DMS53 (cell line): ENCODE measurements around the gene HLA-B.
"Not testable (repeated sequence)": the region's sequence is repeated elsewhere in the genome, so short reads cannot be mapped to it uniquely, and the experiment has no call there.

Source experiments
- DNase-seq: peaks from one replicate; lab custom pipeline; 2025; lab: John Stamatoyannopoulos, UW

The HLA-B gene

GRCh38 chr6:31383149-31383548, 26.2 kb upstream of the HLA-B start:
- DNase-seq = no peak

- DNase-seq = no peak
Measured at GRCh38 chr6:31381666-31382065, 24.7 kb upstream of the HLA-B start.

GRCh38 chr6:31379850-31380249, 22.9 kb upstream of the HLA-B start:
- DNase-seq = no peak

- no peak for DNase-seq
Measured at GRCh38 chr6:31378721-31379103, 21.7 kb upstream of the HLA-B start.

- no peak for DNase-seq
Measured at GRCh38 chr6:31378062-31378720, 21.2 kb upstream of the HLA-B start.

GRCh38 chr6:31377029-31377428, 20.1 kb upstream of the HLA-B start:
- no peak for DNase-seq

GRCh38 chr6:31375699-31376098, 18.7 kb upstream of the HLA-B start:
- no peak for DNase-seq

- not testable (repeated sequence) for DNase-seq
Measured at GRCh38 chr6:31374118-31374517, 17.1 kb upstream of the HLA-B start.

GRCh38 chr6:31368461-31368860, 11.5 kb upstream of the HLA-B start:
- no peak for DNase-seq

GRCh38 chr6:31366693-31367470, 9.9 kb upstream of the HLA-B start:
- peak; percentile 95 for DNase-seq

GRCh38 chr6:31365864-31366263, 8.9 kb upstream of the HLA-B start:
- DNase-seq = no peak

GRCh38 chr6:31363811-31364210, 6.8 kb upstream of the HLA-B start:
- no peak for DNase-seq

GRCh38 chr6:31362751-31363150, 5.8 kb upstream of the HLA-B start:
- no peak for DNase-seq

- no peak for DNase-seq
Measured at GRCh38 chr6:31359581-31359980, 2.6 kb upstream of the HLA-B start.

GRCh38 chr6:31358302-31358701, 1.3 kb upstream of the HLA-B start:
- DNase-seq = no peak

GRCh38 chr6:31357886-31358285, 907 bp upstream of the HLA-B start:
- no peak for DNase-seq

- DNase-seq = peak; percentile 67
Measured at GRCh38 chr6:31356216-31356945, 598 bp downstream of the HLA-B start.

GRCh38 chr6:31355583-31355948, 1.4 kb downstream of the HLA-B start:
- DNase-seq = no peak

GRCh38 chr6:31354864-31355582, 2.0 kb downstream of the HLA-B start:
- DNase-seq = no peak

- no peak for DNase-seq
Measured at GRCh38 chr6:31354158-31354863, 2.7 kb downstream of the HLA-B start.

GRCh38 chr6:31353384-31353945, 3.5 kb downstream of the HLA-B start:
- DNase-seq = no peak
